GM18858 (cell line): ENCODE data around the gene FMN1.

Source experiments
- ATAC-seq: cut with Tn5 transposase; IDR thresholded peaks from one replicate; pipeline ENCODE4 v1.9.1; 2021; ENCODE audit not compliant: unreplicated experiment

FMN1 gene

GRCh38 chr15:33066584-33066983 lies 127.9 kb downstream of the FMN1 start:
- ATAC-seq: no peak

- ATAC-seq: no peak
Measured at GRCh38 chr15:33064878-33065277, 129.6 kb downstream of the FMN1 start.

DNA sequence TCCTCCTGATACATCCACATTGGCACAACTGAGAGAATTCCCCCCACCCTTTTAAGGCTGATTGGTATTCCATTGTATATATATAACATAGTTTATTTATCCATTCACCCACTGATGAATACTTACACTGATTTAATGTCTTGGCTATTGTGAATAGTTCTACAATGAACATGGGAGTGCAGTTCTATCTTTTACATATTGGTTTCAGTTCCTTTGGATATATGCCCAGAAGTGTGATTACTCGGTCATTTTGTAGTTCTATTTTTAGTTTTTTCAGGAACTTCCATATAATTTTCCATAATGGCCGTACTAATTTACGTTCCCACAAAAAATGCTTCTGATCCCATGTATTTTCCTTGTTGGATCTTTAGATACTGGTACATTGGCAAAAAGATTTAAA lies 135.3 kb downstream of the FMN1 start:
- ATAC-seq: no peak

- ATAC-seq: no peak
Measured at GRCh38 chr15:33057845-33058244, 136.7 kb downstream of the FMN1 start.

DNA sequence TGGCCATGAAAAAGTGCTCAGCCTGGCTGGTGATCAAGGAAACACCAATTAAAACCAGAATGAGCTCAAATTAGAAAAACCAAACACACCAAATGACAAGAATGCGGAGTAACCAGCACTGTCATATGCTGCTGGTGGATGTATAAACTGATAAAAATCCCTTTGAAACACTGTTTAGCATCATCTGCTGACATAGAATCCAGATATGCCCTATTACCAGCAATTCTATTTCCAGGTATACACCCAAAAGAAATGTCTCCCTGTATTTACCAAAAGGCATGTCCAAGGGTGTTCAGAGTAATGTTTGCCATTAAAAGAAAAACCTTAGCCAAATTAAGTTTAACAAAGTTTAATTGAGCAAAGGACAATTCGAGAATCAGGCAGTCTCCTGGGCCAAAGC lies 138.6 kb downstream of the FMN1 start:
- ATAC-seq: no peak

- no peak for ATAC-seq
Measured at GRCh38 chr15:33051528-33051927, 143.0 kb downstream of the FMN1 start.

DNA sequence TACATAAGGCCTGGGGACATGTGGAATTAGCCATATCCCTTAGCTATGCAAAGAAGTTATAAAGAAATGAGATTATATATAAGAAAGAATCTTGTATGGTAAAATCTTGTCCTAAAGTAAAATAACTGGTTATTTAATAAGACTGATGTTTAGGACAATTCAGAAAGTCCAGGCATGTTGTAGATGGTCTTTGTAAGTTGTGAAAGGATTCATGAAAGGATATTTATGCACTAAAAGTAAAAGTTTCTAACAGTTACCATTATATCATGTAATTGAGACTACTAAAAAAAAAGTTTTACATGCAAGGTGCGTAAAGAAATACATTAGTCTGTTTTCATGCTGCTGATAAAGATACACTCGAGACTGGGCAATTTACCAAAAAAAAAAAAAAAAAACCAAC lies 146.3 kb downstream of the FMN1 start:
- no peak for ATAC-seq

- ATAC-seq: no peak
Measured at GRCh38 chr15:33047077-33047476, 147.4 kb downstream of the FMN1 start.

- ATAC-seq: no peak
Measured at GRCh38 chr15:33046329-33046728, 148.2 kb downstream of the FMN1 start.

- no peak for ATAC-seq
Measured at GRCh38 chr15:33045066-33045810, 149.3 kb downstream of the FMN1 start.

DNA sequence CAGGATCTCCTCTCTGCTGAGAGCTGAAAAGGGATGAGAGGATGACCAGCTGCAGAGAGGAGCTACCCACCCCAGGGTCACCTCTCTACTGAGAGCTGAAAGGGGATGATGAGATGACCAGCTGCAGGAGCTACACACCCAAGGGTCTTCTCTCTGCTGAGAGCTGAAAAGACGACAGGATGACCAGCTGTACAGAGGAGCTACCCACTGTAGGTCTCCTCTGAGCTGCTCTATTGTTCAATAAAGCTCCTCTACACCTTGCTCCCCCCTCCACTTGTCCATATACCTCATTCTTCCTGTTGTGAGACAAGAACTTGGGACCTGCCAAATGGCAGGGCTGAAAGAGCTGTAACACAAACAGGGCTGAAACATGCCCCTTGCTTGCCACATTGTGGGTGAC lies 149.9 kb downstream of the FMN1 start:
- ATAC-seq: no peak

- no peak for ATAC-seq
Measured at GRCh38 chr15:33043636-33044035, 150.9 kb downstream of the FMN1 start.

DNA sequence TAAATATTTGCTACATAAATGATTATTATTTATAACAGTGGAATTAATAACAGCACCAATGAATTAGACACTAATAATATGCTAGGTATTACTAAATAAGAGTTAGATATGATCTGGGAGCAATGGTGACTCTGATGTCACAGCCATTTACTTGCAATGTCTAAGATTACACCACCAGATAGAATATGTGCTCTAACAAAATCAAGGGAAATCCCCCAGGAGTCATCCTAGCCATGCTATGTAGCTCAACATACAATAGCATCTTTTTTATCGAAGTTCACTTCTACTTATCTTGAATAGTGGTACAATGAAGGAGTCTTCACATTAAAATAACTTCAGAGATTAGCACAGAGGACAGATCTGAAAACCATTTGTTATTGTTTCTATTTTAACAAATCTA lies 154.0 kb downstream of the FMN1 start:
- ATAC-seq: no peak

DNA sequence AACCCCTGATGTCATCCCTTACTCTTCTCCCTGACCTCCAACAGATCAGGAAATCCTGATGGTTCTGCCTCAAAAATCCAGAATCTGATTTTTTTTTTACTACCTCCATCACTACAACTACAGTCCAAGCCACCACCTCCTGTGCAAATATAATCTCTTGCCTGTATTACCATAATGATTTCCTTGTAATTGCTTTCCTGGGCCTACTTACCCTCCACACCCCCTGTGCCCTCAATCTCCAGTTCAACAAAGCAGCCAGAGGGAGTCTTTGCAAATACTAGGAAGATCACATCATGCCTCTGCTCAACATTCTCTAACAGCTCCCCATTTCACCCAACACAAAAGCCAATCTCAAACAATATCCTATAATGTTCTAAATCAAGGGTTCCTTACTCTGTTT lies 159.9 kb downstream of the FMN1 start:
- ATAC-seq: no peak

DNA sequence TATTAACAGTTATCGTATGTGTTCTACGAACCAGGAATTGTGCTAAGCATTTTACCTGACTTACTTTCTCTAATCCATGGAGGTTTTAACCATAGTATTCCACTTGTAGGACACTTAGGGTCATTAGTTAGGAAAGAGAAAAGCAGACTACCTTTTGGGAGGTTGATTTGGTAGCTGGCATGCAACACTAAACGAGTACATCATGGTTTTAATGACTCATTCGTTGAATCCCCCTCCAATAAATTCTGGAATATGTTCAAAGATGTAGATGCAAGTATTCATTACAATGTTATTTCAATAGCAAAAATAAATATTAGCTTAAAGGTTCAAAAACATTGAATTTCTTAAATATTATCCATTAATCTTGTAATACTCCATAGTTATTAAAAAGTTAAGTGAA lies 162.5 kb downstream of the FMN1 start:
- no peak for ATAC-seq

DNA sequence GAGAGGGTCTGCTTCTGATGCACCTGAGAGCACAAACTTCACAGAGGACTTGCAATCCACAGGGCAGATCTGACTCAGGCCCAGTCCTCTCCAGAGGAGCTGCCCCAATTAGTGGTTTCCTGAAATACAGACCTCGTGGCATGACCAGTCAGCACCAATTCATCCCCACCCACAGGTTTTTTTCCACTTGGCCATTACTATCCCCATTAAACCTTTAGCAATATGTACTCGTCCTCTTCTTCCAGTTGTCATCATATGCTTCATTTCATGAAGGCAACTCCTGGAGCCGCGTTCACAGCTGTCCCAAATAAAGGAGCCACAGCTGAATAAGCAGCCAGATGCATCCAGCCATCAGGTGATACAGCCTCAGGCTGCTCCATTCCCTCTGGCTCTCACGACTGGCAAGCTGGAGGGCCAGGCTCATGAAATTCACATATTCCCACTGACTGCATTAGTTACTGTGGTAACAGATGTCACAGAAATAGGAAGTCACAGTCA lies 163.1 kb downstream of the FMN1 start:
- ATAC-seq: no peak

DNA sequence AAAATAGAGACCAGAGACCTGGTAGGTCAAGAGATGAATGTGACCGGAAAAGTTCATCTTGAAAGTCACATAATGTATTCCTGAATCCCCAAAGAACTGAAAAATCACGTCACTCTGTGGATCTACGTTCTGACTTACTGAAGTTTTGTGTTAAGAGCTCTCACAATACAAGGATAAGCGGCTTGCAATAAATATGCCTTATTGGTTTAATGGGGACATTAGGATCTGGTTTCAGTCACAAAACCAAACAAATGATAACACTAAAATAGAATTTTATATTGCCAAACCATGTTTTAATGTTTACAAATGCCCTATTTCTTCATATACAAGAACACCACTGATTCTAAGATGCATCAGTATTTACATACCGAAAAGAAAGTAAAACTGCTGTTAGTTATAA lies 164.2 kb downstream of the FMN1 start:
- ATAC-seq: no peak

DNA sequence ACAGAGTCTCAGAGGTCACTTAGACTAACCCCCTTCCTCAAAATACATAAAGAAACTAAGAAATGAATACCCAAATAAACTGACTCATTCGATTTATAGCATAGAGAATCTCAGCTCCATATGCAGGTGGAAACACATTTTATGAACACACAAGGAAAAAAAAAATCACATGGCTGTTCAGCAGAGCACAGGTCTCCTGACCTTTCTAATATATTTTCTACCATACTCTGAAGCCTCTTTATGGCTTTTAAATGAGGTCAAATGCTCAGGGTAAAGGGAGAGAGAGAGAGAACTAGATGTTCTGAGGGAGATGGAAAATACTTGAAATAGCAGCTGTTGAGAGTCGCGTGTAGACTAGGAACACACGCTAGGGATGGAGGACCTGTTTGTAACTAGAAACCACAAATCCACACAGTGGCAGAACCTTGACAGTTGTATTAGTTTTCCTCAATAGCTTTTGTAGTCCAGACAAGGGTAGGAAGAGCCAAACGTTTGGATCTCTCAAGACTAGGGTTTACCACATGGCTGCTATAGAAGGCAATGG lies 165.3 kb downstream of the FMN1 start:
- no peak for ATAC-seq

GRCh38 chr15:33028495-33028894 lies 166.0 kb downstream of the FMN1 start:
- ATAC-seq: no peak

- ATAC-seq: no peak
Measured at GRCh38 chr15:33027306-33028035, 167.0 kb downstream of the FMN1 start.

GRCh38 chr15:33026614-33027013 lies 167.9 kb downstream of the FMN1 start:
- ATAC-seq: no peak

DNA sequence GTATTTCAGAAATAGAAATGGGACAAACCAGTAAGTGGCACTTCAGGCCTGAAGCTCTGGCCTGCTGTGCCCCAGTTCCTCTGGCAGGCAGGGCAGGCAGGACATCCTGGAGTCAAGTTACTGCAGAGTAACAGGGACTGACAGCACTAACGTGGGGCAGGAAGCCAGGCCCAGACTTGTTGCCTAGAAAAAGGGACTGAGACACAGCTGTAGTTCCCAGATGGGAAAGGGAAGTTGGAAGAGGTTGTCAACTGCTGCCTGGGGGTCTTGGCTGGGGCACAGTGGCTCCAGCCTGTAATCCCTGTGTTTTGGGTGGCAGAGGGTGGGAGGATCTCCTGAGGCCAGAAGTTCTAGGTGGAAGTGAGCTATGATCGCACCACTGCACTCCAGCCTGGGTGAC lies 171.9 kb downstream of the FMN1 start:
- ATAC-seq: no peak
